IPS-18c (cell line): ENCODE data around the gene CACNA1E.

Experiments
- H3K4me3 ChIP-seq: 2 replicates; pipeline ENCODE4 v1.7.0; 2013; ENCODE audit warnings: low read depth, mild to moderate bottlenecking, low read length, moderate library complexity; ENCODE audit not compliant: insufficient read depth
- H3K9me3 ChIP-seq: one replicate; pipeline ENCODE4 v1.6.1; 2013; ENCODE audit warnings: mild to moderate bottlenecking, low read length, moderate library complexity; ENCODE audit not compliant: control insufficient read depth, insufficient read depth

Gene CACNA1E

DNA sequence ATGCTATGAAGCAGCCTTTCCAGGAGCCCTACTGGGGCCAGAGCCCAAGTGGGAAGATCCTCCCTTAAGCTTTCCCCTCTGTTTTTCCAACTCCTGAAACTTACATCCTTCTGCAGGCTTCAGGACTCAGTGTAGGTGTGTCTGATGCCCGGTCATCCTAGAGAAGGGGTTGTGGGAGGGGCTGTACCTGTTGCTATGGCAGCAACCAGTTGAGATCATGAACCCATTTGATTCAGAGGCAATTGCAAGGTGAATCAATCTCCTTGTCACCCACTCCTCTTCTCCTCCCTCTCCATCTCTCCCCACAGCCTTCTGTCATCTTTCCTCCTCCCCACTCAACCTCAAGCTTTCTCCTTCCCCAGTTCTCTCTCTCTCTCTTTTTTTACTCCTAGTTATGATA is 151.8 kb downstream of the CACNA1E start:
- H3K9me3 ChIP-seq, result no peaks in the 10 kb centered on the region
- no peak overlapping the region for H3K4me3 ChIP-seq

DNA sequence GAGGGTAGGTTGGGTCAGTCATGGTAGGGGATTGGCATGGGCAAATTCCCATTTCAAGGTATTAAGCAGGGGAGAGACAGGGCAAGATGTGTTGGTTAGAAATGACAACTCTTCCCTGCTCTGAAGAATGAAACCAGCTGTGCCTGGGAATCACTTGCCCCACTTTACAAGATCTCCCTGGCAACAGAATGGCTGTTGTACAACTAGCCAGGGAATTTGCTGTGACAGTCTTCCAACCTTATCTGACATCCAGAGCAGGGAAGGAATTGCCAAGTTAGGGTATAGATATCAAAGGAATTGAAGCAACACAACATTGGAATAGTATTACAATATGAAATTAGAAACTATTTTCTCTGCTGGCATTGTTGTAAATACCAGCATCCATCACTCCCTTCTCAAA is 154.7 kb downstream of the CACNA1E start:
- no peak overlapping the region for H3K4me3 ChIP-seq
- no peaks in the 10 kb centered on the region for H3K9me3 ChIP-seq

DNA sequence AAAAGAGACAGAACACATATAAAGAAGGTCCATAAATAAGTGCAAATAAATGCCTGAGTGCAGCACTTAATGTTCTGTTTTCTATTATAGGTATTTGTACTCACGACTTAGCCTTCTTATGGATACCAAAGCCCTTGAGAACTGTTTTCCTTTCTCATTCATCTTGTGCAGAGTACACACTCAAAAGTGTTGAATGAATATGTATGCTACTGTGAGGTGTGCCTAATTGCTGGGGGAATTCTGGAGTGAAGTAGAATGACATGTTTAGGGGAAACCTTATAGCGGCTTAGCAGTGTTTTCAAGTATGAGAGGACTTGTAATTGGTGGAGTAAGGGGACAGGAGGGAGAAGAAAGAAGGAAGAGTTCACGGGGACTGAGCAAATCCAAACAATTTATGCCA is 157.6 kb downstream of the CACNA1E start:
- no peak overlapping the region for H3K4me3 ChIP-seq

GRCh38 chr1:181643631-181644030 is 160.3 kb downstream of the CACNA1E start:
- H3K4me3 ChIP-seq, result no peak overlapping the region
- H3K9me3 ChIP-seq, result no peaks in the 10 kb centered on the region

More for the DNA sequence above, 157.6 kb downstream of the CACNA1E start:
- H3K9me3 ChIP-seq, result no peaks in the 10 kb centered on the region

DNA sequence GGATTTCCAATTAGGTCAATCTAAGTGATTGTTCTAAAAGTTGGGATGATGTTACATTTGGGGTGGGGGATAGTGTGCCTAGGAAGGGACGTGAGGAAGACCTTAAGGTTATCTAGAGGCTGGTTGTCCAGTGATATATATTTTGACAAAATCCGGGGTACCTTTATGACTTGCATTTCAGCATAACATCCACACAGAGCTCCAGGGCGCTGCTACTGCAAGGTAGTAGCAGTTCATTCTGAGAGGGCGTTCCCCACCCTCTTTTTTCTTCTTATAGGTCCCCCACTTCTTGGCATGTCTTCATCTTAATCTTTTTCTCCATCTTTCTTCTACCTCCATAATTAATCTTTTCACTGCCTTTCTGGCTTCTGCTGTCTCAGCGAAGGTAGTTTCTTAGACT is 161.9 kb downstream of the CACNA1E start:
- no peak overlapping the region for H3K4me3 ChIP-seq
- no peaks in the 10 kb centered on the region for H3K9me3 ChIP-seq

DNA sequence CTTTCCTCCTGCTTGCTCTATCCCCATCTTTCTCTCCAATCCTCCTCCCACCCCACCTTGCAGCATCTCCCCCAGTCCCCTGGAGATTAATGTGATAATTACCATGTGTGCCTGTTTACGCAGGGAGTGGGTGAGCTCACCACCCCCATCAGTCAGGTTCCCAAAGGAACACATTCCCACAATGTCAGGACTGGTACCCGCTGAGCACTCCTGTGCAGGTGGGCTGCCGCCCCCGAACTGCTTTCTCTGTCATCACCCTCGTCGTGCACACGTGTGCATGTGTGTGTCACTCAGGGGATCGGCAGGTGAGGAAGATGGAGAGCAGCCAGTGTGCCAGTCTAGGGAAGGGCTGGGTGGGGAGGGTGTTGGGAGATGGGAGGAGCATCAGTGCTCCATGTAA is 163.4 kb downstream of the CACNA1E start:
- no peaks in the 10 kb centered on the region for H3K9me3 ChIP-seq
- H3K4me3 ChIP-seq, result no peak overlapping the region

DNA sequence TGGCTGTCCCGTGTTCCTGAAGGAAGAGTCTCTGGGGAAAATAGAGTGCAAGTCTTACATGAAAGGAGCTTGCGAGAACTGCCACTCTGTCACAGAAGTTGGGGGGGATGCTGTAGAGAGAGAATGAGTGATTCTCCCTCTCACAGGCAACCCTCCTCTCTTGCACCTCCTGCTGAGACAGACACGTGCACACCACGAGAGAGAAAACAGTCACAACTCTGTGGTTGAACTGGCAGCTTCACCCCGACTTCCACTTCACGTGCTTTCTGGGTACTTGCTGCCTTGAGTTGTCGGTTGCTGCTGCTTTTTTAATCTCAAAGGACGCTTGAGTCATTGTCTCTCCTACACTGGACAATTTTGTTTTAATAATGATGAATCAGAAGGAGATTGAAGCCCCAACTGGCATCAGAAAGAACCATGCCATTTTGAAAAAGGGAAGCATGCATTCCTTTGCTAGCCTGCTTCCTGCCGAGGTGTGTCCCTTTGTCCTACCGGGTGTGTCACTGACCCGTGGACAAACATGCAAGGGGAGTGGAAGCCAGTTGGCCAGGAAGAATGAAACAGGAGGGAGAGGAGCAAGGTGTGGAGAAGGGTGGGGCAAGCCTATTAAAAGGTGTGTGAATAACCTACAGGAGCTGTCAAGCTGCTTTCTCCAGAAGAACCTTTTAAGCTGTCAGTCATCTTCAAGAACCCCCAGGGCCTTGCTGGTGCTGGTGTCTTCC is 164.2 kb downstream of the CACNA1E start:
- Histone ChIP-seq H3K4me3 (no peak overlapping the region), H3K9me3 (no peaks in the 10 kb centered on the region)

DNA sequence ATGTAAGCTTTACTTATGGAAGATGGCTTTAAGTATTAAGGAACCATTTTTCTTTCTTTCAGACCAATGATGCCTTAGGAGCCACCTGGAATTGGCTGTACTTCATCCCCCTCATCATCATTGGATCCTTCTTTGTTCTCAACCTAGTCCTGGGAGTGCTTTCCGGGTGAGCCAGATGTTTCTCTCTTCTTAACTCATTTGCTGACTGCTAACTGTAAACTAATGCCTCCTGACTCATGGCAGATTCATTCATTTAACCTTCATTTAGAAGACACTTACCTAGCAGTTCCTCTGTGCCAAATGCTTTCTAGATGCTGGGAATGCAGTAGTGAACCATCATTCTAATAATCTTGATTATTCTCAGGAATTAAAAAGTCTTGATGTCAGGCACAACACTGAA is 168.0 kb downstream of the CACNA1E start:
- no peaks in the 10 kb centered on the region for H3K9me3 ChIP-seq
- no peak overlapping the region for H3K4me3 ChIP-seq

DNA sequence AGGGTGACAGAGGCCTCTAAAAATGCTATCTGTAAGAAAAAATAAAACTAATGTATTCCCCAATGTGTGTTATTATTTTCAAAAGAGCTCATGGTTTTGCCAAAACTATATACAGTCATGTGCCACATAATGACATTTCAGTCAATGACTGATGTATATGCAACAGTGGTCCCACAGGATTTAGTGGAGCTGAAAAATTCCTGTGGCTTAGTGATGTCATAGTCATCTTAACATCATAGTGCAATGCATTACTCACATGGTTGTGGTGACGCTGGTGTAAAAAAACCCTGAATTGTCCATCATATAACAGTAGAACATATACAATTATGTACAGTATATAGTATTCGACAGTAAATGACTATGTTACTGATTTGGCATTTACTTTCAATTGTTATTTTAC is 172.4 kb downstream of the CACNA1E start:
- Histone ChIP-seq H3K4me3 (no peak overlapping the region), H3K9me3 (no peaks in the 10 kb centered on the region)

- no peak overlapping the region for H3K4me3 ChIP-seq
- H3K9me3 ChIP-seq, result no peaks in the 10 kb centered on the region
These were observed 173.2 kb downstream of the CACNA1E start for GRCh38 chr1:181656491-181656890.

- Histone ChIP-seq H3K4me3 (no peak overlapping the region), H3K9me3 (no peaks in the 10 kb centered on the region)
These were observed 175.3 kb downstream of the CACNA1E start for GRCh38 chr1:181658581-181658980.

DNA sequence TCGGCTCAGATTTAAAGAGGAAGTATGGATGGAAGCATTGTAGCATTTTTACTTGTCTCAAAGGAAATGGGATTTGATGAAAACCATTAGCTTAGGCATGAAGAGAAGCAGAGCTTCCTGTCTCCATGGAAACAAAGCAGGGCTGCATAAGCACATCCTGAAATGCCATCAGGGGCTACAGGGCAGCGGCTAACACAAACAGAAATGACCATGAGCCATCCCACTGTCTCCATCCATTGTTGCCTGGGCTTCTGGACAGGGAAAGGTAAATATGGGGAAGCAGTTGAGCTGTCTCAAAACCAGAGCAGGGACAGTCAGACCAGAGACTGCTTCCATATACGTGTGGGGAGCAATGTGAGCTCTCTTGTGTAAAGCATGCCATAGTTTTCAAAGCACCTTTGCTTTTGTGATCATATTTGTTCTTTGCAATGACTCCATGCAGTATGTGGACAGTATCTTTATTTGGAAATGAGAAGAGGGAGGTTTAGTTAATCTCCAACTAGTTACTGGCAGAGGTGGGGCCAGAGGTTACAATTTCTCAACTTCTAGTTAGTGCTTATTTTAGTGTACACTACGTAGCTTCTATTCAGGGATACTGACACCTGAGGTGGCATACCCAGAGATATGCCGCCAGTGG is 176.1 kb downstream of the CACNA1E start:
- no peaks in the 10 kb centered on the region for H3K9me3 ChIP-seq
- H3K4me3 ChIP-seq, result no peak overlapping the region

DNA sequence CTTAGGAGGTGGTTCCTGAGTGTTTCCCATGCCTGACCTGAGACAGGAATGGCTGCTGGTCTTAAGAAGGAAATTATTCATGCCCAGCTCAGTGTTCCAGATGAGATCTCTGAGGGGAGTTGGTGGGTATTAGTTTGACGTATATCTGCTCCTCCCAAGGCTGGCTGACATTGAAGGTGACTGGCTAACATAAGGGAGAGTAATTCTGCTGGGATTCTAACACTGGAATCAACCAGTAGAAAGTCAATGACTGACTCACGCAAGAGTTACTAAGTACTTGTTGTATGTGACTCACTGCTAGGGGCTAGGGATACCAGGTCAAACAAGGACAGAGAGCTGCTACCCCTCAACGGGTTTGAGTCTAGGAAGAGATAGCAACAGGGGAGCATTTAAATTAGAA is 177.3 kb downstream of the CACNA1E start:
- no peak overlapping the region for H3K4me3 ChIP-seq
- no peaks in the 10 kb centered on the region for H3K9me3 ChIP-seq

DNA sequence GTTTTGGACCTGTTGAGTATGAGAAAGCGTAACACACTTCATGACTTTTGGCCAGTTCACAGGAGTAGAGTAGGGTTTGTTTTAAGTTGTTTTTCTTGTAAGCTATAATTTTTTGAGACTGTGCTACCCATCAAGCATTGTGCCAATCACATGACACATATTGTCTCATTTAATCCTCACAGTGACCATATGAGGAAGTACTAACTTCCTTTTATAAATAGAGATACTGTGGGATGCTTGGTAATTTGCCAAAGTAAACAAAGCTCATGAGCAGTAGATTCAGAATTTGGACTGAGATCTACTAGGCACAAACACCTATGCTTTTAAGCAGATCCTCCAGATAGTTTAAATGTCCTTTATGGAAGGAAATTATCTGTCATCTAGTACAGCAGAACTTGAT is 178.3 kb downstream of the CACNA1E start:
- Histone ChIP-seq H3K4me3 (no peak overlapping the region), H3K9me3 (no peaks in the 10 kb centered on the region)

DNA sequence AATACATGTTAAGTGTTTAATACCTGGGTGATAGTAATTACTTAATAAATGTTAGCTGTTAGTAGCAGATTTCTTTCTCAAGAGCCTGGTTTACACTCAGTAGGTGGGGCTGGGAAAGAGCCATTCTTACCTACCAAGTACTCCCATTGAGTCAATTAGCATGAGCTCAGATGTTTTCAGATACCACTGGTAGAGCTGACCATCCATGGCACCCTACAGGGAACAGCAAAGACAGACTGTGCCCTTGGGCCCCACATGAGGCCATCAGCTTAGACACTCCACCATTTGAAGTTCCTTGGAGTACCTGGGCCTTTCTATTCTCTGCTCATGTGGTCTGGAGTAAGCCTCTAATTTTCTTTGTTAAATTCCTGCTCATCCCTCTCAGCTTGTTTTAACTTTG is 179.3 kb downstream of the CACNA1E start:
- no peaks in the 10 kb centered on the region for H3K9me3 ChIP-seq
- no peak overlapping the region for H3K4me3 ChIP-seq

DNA sequence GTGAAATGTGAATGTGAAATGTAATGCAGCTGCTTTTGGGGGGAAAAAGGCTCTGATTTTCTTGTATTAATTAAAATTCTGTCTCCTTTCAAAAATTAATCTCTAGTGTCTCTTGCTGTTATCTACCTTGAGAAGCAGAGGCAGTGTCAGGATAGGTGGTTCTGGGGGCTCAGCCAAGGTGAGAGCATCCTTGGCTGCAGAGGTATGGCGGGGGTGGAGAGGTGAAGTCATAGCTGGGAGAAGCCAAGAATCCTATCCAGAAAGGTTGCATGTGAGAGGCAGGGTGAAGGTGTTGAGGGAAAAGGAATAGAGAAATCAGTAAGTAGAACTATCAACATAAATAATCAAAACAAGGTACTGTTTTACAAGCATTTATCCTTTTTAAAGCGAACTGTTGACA is 181.2 kb downstream of the CACNA1E start:
- Histone ChIP-seq H3K4me3 (no peak overlapping the region), H3K9me3 (no peaks in the 10 kb centered on the region)

DNA sequence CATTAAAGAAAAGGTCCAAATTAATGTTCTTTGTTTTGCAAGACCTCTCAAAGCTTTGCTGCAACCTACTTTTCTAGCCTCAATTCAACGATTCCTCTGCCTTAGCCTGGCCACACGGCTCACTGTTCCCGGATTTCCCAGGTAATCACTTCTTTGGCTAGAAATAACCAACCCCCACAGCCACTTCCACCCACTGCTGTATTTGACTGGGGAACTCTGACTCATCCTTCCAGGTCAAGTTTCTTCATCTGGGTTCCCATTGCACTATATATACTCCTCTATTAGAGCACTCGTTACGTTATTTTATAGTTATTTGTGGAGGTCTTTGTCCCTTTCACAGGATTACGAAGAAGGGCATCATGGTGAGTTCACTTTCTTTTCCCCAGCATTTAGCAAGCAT is 185.9 kb downstream of the CACNA1E start:
- H3K9me3 ChIP-seq, result no peaks in the 10 kb centered on the region
- H3K4me3 ChIP-seq, result no peak overlapping the region

DNA sequence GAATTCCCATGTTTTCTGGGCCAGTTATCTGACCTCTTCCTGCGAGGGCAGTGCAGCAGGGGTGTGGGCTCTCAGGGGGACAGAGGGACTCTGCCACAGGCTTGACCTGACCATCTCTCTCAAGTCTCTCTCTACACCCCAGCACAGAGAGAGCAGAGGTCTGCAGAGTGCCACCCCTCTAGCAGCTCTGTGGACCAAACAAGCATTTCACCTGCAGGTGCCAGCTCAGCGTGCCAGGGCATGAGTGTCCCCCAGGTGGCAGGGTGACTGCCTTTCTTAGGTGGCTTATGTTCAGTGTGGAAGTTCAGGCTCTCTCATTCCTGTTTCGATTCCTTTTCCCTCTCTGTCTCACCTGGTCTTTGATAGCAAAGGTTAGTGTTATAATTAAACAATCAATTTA is 191.3 kb downstream of the CACNA1E start:
- Histone ChIP-seq H3K9me3 (no peaks in the 10 kb centered on the region), H3K4me3 (no peak overlapping the region)
